SK-N-MC (cell line): ENCODE measurements around the gene C13orf46.
"Not testable (repeated sequence)": the region's sequence is repeated elsewhere in the genome, so short reads cannot be mapped to it uniquely, and the experiment has no call there.

ENCODE experiments used
- EZH2 ChIP-seq: fragments of 200-600 bp; sonication (generic); IDR thresholded peaks from one replicate; pipeline ENCODE4 v1.6.1; 2017; ENCODE audit warnings: antibody characterized with exemption
- FOXP2 ChIP-seq: optimal IDR thresholded peaks from 2 replicates; pipeline ENCODE3; 2011; ENCODE audit warnings: mild to moderate bottlenecking, moderate library complexity; ENCODE audit not compliant: insufficient read depth; ENCODE audit errors: extremely low read length, control extremely low read depth
- POLR2AphosphoS5 ChIP-seq: IDR thresholded peaks from 2 replicates; pipeline ENCODE4 v1.6.1; 2012; ENCODE audit warnings: mild to moderate bottlenecking, low read depth, low read length, borderline replicate concordance

GRCh38 chr13:114020134-114020533 is 46.3 kb upstream of the C13orf46 start:
- TF ChIP-seq EZH2, POLR2AphosphoS5, FOXP2: not testable (repeated sequence)
